SU-DHL-6 (cell line): ENCODE results near the gene SLC25A10.
A peak's percentile ranks its signal among the peaks of the same experiment; 100 is the strongest.

Experiments
- H2AFZ ChIP-seq: fragments of 200-600 bp; sonication (generic); 2 replicates; pipeline ENCODE4 v1.6.1; 2014; ENCODE audit warnings: low read depth, mild to moderate bottlenecking, moderate library complexity, mixed read lengths, antibody characterized with exemption, low read length; ENCODE audit not compliant: severe bottlenecking
- H3F3A ChIP-seq: fragments of 200-600 bp; shearing (Covaris generic); 2 replicates; pipeline ENCODE4 v1.6.0; 2016; ENCODE audit warnings: antibody characterized with exemption, mild to moderate bottlenecking; ENCODE audit not compliant: insufficient read depth
- H3K27ac ChIP-seq: fragments of 200-600 bp; sonication (generic); 2 replicates; pipeline ENCODE4 v1.5.1; 2016; ENCODE audit warnings: low read depth, mild to moderate bottlenecking, low read length, moderate library complexity, mixed read lengths
- H3K27me3 ChIP-seq: fragments of 200-600 bp; sonication (generic), shearing (Covaris generic); 2 replicates; pipeline ENCODE4 v1.6.0; 2014; ENCODE audit warnings: mild to moderate bottlenecking, low read length
- H3K36me3 ChIP-seq: fragments of 200-600 bp; sonication (generic); 2 replicates; pipeline ENCODE4 v1.6.1; 2014; ENCODE audit warnings: mild to moderate bottlenecking, low read length, mixed read lengths
- H3K4me2 ChIP-seq: fragments of 300-600, 200-600 bp; shearing (Covaris generic), sonication (generic); 2 replicates; pipeline ENCODE4 v1.6.0; 2014; ENCODE audit warnings: low read length, low read depth, mild to moderate bottlenecking; ENCODE audit not compliant: poor library complexity, severe bottlenecking
- H3K4me3 ChIP-seq: fragments of 200-600 bp; sonication (generic); 2 replicates; pipeline ENCODE4 v1.5.1; 2014; ENCODE audit warnings: antibody characterized with exemption, low read length, mild to moderate bottlenecking, mixed read lengths; ENCODE audit not compliant: insufficient read depth, poor library complexity, severe bottlenecking
- H3K79me2 ChIP-seq: fragments of 200-600 bp; sonication (generic); 2 replicates; pipeline ENCODE4 v1.6.1; 2014; ENCODE audit warnings: mild to moderate bottlenecking, low read length, moderate library complexity; ENCODE audit not compliant: insufficient read depth
- H3K9ac ChIP-seq: fragments of 200-600 bp; sonication (generic); 2 replicates; pipeline ENCODE4 v1.7.0; 2014; ENCODE audit warnings: mild to moderate bottlenecking, low read length
- H3K9me2 ChIP-seq: fragments of 200-600 bp; sonication (generic); replicated peaks from 2 replicates; pipeline ENCODE4 v1.6.1; 2014; ENCODE audit warnings: low read length; ENCODE audit not compliant: insufficient read depth
- H3K9me3 ChIP-seq: fragments of 200-600 bp; sonication (generic); 2 replicates; pipeline ENCODE4 v1.6.1; 2014; ENCODE audit warnings: low read length, mixed read lengths; ENCODE audit not compliant: insufficient read depth
- H4K20me1 ChIP-seq: fragments of 200-600 bp; sonication (generic); 2 replicates; pipeline ENCODE4 v1.6.1; 2014; ENCODE audit warnings: low read depth, mild to moderate bottlenecking, antibody characterized with exemption, low read length, moderate library complexity, mixed read lengths
- EZH2phosphoT487 ChIP-seq: fragments of 200-600 bp; sonication (generic), shearing (Covaris generic); conservative IDR thresholded peaks from 2 replicates; pipeline ENCODE4 v1.6.1; 2018; ENCODE audit warnings: mild to moderate bottlenecking, antibody characterized with exemption, low read length, moderate library complexity, mixed read lengths
- TF ChIP-seq, protein P1 (sequence below): fragments of 200-600 bp; sonication (generic); IDR thresholded peaks from one replicate; pipeline ENCODE4 v1.5.1; 2017; ENCODE audit warnings: antibody characterized with exemption, mild to moderate bottlenecking, low read length, moderate library complexity; ENCODE audit not compliant: insufficient read depth, poor library complexity, severe bottlenecking

SLC25A10 gene, protein sequence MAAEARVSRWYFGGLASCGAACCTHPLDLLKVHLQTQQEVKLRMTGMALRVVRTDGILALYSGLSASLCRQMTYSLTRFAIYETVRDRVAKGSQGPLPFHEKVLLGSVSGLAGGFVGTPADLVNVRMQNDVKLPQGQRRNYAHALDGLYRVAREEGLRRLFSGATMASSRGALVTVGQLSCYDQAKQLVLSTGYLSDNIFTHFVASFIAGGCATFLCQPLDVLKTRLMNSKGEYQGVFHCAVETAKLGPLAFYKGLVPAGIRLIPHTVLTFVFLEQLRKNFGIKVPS

DNA sequence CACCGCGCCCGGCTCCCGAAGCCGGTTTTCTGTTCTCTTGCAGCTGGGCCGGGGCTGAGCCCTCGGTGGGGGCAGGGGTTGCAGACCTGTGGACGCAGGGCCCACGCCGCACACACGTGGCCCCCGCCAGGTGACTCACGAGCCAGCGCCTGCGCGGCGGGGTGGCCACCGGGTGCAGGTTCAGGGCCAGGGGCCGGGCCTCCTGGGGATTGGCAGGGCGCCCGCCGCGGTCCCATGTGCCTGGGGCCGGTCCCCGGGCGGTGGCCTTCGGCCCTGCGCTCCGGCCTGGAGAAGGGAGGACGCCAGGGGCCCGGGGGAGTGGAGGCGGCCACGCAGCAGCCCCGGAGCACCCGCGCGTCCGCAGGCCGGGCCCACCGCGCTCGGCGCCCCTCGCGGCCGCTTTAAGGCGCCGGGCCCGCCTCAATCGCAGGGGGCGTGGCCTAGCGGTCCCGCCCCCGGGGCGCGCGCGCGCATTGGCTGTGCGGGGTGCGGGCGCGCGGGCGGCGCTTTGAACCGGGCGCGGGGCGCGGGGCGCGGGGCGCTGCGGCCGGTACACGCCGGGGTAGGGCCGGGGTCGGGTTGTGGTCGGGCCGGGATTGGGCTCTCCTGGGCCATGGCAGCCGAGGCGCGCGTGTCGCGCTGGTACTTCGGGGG, at the start of gene SLC25A10:
Gene SLC25A10, plus strand, starts transcription at position 471 of the 654 bp plus-strand sequence. Its CDS starts 143 bp downstream, at position 614.
- TF ChIP-seq, protein P1, sequence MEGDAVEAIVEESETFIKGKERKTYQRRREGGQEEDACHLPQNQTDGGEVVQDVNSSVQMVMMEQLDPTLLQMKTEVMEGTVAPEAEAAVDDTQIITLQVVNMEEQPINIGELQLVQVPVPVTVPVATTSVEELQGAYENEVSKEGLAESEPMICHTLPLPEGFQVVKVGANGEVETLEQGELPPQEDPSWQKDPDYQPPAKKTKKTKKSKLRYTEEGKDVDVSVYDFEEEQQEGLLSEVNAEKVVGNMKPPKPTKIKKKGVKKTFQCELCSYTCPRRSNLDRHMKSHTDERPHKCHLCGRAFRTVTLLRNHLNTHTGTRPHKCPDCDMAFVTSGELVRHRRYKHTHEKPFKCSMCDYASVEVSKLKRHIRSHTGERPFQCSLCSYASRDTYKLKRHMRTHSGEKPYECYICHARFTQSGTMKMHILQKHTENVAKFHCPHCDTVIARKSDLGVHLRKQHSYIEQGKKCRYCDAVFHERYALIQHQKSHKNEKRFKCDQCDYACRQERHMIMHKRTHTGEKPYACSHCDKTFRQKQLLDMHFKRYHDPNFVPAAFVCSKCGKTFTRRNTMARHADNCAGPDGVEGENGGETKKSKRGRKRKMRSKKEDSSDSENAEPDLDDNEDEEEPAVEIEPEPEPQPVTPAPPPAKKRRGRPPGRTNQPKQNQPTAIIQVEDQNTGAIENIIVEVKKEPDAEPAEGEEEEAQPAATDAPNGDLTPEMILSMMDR, result no peak
- TF ChIP-seq EZH2phosphoT487, result no peak
- peaks cover 27% of the 10 kb centered on the region for H3K79me2 ChIP-seq
- H3K9ac ChIP-seq, result peak within 1 kb of the TSS; percentile 93
- H3K4me3 ChIP-seq, result peak within 1 kb of the TSS; percentile 86
- no peaks in the 10 kb centered on the region for H3K27me3 ChIP-seq
- no peaks in the 10 kb centered on the region for H3K9me3 ChIP-seq
- H2AFZ ChIP-seq, result peak within 1 kb of the TSS; percentile 70
- H3K36me3 ChIP-seq, result no peaks in the 10 kb centered on the region
- H3K9me2 ChIP-seq, result no peaks in the 10 kb centered on the region
- peak within 1 kb of the TSS; percentile 80 for H3K4me2 ChIP-seq
- H3F3A ChIP-seq, result peaks cover 25% of the 10 kb centered on the region
- no peaks in the 10 kb centered on the region for H4K20me1 ChIP-seq
- H3K27ac ChIP-seq, result peak within 1 kb of the TSS; percentile 55

DNA sequence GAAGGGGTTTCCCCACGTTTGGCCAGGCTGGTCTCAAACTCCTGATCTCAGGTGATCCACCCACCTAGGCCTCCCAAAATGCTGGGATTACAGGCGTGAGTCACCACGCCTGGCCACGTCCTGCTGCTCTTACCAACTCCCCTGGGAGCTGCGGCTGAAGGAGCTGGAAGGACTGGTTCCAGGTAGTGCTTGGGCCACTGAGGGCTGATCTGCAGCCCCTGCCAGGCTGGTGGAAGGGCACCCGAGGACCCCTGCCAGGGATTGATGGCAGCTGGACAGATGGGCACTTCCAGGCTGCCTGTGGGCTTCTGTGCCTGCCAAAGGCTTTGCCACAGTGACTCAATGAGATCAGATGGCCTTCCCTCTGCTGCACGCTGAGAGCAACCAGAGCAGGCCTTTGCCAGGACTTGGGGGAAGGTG, 48.0 kb upstream of the SLC25A10 start:
- no peak overlapping the region for H3K4me3 ChIP-seq
- H3K36me3 ChIP-seq, result no peaks in the 10 kb centered on the region; the same call in 1 of the 2 replicates
- no peak overlapping the region for H3K9ac ChIP-seq
- H3F3A ChIP-seq, result 0 out of 2 replicates have a peak, but pooled peaks cover 8% of the 10 kb centered on the region
- H3K27ac ChIP-seq, result no peak overlapping the region
- no peaks in the 10 kb centered on the region for H4K20me1 ChIP-seq
- TF ChIP-seq EZH2phosphoT487, result no peak
- TF ChIP-seq, protein P1, result no peak
- no peaks in the 10 kb centered on the region for H3K9me3 ChIP-seq
- H3K27me3 ChIP-seq, result no peaks in the 10 kb centered on the region
- no peak overlapping the region for H3K4me2 ChIP-seq
- H3K9me2 ChIP-seq, result no peaks in the 10 kb centered on the region
- H3K79me2 ChIP-seq, result peaks cover 27% of the 10 kb centered on the region
- no peak overlapping the region for H2AFZ ChIP-seq

DNA sequence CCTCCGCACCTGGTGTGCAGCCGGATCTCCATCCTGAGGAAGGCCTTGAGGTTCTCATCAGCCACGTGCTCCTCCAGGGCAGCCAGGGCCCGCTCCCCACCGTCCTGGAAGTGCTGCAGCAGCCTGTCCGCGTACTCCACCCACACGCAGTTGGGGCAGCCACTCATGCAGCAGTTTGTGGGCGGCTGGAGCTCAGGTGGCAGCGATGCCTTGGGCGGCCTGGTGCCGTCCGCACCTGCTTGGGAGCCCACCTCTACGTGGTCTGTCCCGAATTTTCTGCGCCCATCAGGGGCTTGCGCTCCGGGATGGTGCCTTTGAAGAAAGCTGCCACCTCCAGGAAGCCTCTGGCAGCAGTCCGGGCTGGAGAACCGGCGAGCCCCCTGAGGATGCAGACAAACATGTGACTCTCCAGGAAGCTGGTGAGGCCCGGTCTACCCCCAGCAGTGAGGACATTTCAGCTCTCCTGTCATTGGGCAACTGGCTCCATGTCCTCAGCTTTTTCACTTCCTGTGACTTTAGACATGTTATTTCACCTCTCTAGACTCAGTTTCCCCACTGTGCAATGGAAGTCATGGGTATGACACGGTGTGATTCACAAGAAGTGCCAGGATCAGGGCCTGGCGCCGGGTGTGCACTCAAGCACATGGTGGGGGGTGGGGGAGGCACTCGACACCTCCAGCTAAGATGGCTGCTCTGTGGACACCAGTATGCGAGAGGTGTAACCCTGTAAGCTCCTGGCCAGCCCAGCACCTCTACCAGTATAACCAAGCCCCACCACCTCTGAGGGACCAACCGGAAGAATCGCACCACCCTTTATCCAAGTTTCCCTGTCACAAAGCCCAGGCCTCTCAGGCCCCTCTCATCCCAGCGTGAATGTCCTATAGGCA, 46.6 kb upstream of the SLC25A10 start:
- H3K27me3 ChIP-seq, result no peaks in the 10 kb centered on the region
- peak overlapping the region; percentile 94 for H3K9ac ChIP-seq
- no peaks in the 10 kb centered on the region for H3K9me3 ChIP-seq
- H3K27ac ChIP-seq, result peak overlapping the region; percentile 63
- H3K36me3 ChIP-seq, result peaks cover 6% of the 10 kb centered on the region; the same call in 1 of the 2 replicates
- H3F3A ChIP-seq, result 0 out of 2 replicates have a peak, but pooled peaks cover 8% of the 10 kb centered on the region
- peaks cover 27% of the 10 kb centered on the region for H3K79me2 ChIP-seq
- H3K4me3 ChIP-seq, result peak overlapping the region; percentile 76
- H4K20me1 ChIP-seq, result no peaks in the 10 kb centered on the region
- H2AFZ ChIP-seq, result no peak overlapping the region
- TF ChIP-seq EZH2phosphoT487, result no peak
- TF ChIP-seq, protein P1, result no peak
- H3K4me2 ChIP-seq, result peak overlapping the region; percentile 86
- no peaks in the 10 kb centered on the region for H3K9me2 ChIP-seq
